ENCODE measurements around the gene WFS1. TPM values are rescaled to one million over a fixed set of nuclear protein-coding genes. Genes with fewer than 3 reads are reported as not detected.

The WFS1 gene
- total RNA-seq, 2 experiments from 2014 or later = 1.8 to 2.8 TPM

DNA sequence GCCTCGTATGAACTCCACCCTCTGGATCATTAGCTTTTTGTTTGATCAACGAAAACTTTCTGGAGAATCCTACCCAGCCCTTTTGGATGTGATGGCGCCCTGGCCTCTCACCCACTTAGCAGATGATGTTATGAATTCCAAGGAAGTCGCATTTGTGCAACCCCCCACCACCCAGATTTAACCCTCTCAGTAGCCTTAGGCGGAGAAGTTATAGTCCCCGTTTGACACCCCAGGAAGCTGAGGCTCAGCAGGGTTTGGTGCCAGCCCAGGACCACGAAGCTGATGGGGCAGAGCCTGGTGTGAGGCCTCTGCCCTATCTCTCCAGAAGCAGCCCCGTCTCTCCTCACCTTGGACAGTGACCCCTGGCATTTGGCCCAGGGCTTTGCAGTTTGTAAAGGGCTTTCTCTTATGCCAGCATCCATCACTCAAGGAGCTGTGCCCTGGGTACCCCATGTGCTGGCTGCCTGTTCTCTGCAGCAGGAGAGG lies 1.0 kb downstream of the WFS1 start:
- ChIA-PET CTCF (interaction anchor here (1.2 to 5.8 kb wide), 4 partner anchors 10 to 61 kb away, joined by 3 to 40 read pairs (median 16); no protein-coding TSS in a partner anchor), POLR2A (interaction anchor here (0.6 kb wide), 1 partner anchor 20 kb away, joined by 4 read pairs; no protein-coding TSS in a partner anchor)
- H3K36me3 Mint-ChIP-seq (ENCODE audit: low read depth) = no peaks in the 10 kb centered on the region
- DNase-seq (no peak), ATAC-seq (no peak)
- no peak overlapping the region for H3K27ac Mint-ChIP-seq
- H3K9me3 Mint-ChIP-seq = no peaks in the 10 kb centered on the region
- TF ChIP-seq, protein P1, sequence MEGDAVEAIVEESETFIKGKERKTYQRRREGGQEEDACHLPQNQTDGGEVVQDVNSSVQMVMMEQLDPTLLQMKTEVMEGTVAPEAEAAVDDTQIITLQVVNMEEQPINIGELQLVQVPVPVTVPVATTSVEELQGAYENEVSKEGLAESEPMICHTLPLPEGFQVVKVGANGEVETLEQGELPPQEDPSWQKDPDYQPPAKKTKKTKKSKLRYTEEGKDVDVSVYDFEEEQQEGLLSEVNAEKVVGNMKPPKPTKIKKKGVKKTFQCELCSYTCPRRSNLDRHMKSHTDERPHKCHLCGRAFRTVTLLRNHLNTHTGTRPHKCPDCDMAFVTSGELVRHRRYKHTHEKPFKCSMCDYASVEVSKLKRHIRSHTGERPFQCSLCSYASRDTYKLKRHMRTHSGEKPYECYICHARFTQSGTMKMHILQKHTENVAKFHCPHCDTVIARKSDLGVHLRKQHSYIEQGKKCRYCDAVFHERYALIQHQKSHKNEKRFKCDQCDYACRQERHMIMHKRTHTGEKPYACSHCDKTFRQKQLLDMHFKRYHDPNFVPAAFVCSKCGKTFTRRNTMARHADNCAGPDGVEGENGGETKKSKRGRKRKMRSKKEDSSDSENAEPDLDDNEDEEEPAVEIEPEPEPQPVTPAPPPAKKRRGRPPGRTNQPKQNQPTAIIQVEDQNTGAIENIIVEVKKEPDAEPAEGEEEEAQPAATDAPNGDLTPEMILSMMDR (IDR thresholded peaks at IDR 0.05) = no peak
- intact Hi-C loops (cut with micrococcal nuclease) = no loop called here
- peak overlapping the region; percentile 74 for H3K4me3 Mint-ChIP-seq
- peaks cover 18% of the 10 kb centered on the region for H3K4me1 Mint-ChIP-seq (ENCODE audit: low read depth)
- H3K27me3 Mint-ChIP-seq = peaks cover 9% of the 10 kb centered on the region

DNA sequence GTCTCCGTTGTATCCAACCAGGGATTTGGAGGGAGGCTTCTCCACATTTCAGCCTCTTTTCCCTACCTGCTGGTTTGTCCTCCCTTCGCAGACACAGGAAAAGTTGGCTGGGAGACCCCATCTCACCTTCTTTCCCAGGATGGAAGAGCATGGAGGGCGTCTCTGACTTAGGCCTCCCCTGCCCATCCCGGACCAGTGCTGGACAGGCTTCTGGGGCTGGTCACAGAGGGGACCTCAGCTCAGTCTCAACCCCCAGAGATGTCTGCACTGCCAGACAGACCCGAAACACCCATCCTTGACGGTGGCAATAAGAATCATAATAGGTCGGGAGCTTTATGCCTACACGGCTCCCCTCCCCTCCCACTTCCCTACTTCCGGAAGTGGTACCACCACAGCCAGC lies 1.6 kb downstream of the WFS1 start:
- intact Hi-C loops (cut with micrococcal nuclease) = no loop called here
- H3K9me3 Mint-ChIP-seq = no peaks in the 10 kb centered on the region
- TF ChIP-seq, protein P1 (IDR thresholded peaks at IDR 0.05) = no peak
- H3K27ac Mint-ChIP-seq = no peak overlapping the region
- ChIA-PET CTCF (interaction anchor here (3.4 to 5.8 kb wide), 2 partner anchors 21 to 56 kb away, joined by 15 to 40 read pairs; no protein-coding TSS in a partner anchor), POLR2A (interaction anchor here (0.6 kb wide), 2 partner anchors 21 to 56 kb away, joined by 3 to 4 read pairs; no protein-coding TSS in a partner anchor)
- ATAC-seq = no peak
- H3K27me3 Mint-ChIP-seq = peaks cover 9% of the 10 kb centered on the region
- no peaks in the 10 kb centered on the region for H3K36me3 Mint-ChIP-seq (ENCODE audit: low read depth)
- no peak for DNase-seq
- H3K4me1 Mint-ChIP-seq (ENCODE audit: low read depth) = peaks cover 18% of the 10 kb centered on the region
- peak overlapping the region; percentile 74 for H3K4me3 Mint-ChIP-seq

DNA sequence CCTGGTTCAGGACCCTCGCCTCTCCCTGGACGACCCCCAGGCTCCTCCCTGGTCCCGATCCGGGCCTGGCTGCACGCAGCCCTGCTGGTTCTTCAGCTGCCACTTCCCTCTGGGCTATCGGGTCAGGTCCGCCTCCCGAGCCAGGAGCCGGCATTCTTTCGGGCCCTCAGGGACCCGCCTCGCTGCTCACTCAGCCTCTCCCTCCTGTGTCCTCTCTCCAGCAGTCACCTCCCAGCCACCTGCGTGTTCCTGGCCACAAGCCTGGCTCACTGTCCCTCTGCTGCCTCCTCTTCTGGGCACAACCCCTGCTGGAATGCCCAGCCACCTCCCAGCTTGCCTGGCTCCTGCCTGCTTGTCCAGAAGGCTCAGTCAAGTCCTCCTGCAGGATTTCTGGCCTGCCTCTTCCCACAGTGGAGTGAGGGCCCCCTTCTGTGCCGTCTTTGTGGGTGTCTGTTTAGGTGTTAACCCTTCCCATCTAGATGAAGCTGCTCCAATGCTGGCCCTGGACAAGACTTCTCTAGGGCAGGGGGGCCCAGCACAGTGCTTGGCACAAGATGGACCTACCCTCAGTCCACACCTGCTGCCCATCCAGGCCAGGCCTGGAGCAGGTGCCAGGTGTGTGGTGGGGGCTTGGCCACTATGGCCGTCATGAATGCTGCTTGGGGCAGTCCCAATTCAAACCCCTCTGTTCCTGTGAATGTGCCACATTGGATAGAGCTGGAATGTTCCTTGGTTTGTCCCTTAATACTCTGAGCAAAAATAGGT lies 2.2 kb downstream of the WFS1 start:
- H3K4me3 Mint-ChIP-seq = no peak overlapping the region
- H3K4me1 Mint-ChIP-seq (ENCODE audit: low read depth) = peaks cover 18% of the 10 kb centered on the region
- H3K27me3 Mint-ChIP-seq = peaks cover 9% of the 10 kb centered on the region
- TF ChIP-seq, protein P1 (IDR thresholded peaks at IDR 0.05) = no peak
- ChIA-PET POLR2A (interaction anchor here (0.6 kb wide), 1 partner anchor 56 kb away, joined by 3 read pairs; no protein-coding TSS in a partner anchor), CTCF (interaction anchor here (0.6 to 5.8 kb wide), 4 partner anchors 22 to 1133 kb away, joined by 3 to 40 read pairs (median 10); no protein-coding TSS in a partner anchor)
- DNase-seq = no peak
- H3K27ac Mint-ChIP-seq = no peak overlapping the region
- intact Hi-C loops (cut with micrococcal nuclease) = no loop called here
- H3K9me3 Mint-ChIP-seq = no peaks in the 10 kb centered on the region
- no peak for ATAC-seq
- no peaks in the 10 kb centered on the region for H3K36me3 Mint-ChIP-seq (ENCODE audit: low read depth)

DNA sequence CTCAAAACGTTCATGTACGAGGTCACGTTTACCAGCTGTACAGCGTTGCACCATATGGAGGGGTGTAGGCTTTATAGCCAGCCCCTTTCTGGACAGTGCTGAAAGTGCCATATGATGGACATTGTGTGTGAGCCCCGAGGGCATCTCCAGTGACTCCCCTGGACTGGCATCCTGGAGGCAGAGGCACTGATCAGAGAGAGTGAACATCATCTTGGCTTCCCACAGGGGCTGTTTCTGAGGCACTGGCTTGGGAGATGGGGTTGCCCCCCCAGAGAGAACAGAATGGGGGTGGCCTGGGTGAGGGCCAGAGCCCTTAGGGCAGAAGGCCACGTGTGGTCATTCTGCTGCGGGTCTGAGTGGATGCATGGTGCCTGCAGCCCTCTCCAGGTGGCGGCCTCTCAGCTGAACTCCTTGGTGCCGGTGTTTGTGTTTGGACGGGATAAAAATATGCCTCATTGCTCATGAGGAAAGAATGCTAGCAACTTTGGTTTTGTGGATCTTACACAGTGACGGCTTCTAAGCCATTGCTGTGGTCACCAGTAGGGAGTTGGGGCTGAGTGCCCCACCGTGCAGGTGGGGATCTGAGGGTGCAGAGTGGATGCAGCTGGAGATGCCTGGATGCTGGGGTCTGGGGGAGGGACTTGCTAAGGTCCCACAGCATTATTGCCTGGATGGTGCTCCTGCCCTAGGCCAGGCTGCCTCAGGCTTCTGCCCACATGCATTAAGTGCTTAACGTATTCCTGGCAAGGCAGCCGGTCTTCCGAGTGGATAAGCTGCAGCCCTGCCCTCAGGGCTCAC lies 3.4 kb downstream of the WFS1 start:
- intact Hi-C loops (cut with micrococcal nuclease) = no loop called here
- Mint-ChIP-seq H3K36me3 (ENCODE audit: low read depth) (no peaks in the 10 kb centered on the region), H3K27me3 (peaks cover 4% of the 10 kb centered on the region), H3K4me3 (no peak overlapping the region), H3K27ac (no peak overlapping the region), H3K4me1 (ENCODE audit: low read depth) (peaks cover 16% of the 10 kb centered on the region), H3K9me3 (no peaks in the 10 kb centered on the region)
- TF ChIP-seq, protein P1 (IDR thresholded peaks at IDR 0.05) = no peak
- ChIA-PET POLR2A (no interaction called here), CTCF (interaction anchor here (1.5 to 1.9 kb wide), 2 partner anchors 23 to 54 kb away, joined by 4 to 10 read pairs; no protein-coding TSS in a partner anchor)
- DNase-seq = no peak
- ATAC-seq = no peak

Measured in activated CD8-positive, alpha-beta T cell treated with anti-CD3 and anti-CD28 coated beads for 36 hours (primary cell).